ENCODE results near the gene ITM2C.

ITM2C gene

DNA sequence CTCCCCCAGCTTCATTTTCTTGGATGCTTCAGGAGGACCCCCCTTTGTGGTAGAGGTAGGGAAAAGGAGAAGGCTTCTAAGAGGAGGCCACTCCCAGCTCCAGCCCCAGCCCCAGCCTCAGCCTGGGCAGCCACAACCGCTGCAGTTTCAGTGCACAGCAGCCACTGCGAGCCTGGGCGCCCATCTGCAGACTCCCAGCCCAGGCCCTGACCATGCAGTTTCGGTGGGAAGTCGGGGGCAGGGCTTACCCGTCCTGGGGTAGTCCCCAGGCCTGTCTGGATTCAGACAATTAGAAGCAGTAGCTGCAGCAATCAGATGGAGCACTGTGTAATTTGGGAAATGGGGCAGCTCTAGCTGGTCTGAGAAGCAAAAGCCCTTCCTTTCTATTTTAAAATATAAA is 28.6 kb downstream of the ITM2C start:
- no peak for DNase-seq (ENCODE audit: low spot score)

DNA sequence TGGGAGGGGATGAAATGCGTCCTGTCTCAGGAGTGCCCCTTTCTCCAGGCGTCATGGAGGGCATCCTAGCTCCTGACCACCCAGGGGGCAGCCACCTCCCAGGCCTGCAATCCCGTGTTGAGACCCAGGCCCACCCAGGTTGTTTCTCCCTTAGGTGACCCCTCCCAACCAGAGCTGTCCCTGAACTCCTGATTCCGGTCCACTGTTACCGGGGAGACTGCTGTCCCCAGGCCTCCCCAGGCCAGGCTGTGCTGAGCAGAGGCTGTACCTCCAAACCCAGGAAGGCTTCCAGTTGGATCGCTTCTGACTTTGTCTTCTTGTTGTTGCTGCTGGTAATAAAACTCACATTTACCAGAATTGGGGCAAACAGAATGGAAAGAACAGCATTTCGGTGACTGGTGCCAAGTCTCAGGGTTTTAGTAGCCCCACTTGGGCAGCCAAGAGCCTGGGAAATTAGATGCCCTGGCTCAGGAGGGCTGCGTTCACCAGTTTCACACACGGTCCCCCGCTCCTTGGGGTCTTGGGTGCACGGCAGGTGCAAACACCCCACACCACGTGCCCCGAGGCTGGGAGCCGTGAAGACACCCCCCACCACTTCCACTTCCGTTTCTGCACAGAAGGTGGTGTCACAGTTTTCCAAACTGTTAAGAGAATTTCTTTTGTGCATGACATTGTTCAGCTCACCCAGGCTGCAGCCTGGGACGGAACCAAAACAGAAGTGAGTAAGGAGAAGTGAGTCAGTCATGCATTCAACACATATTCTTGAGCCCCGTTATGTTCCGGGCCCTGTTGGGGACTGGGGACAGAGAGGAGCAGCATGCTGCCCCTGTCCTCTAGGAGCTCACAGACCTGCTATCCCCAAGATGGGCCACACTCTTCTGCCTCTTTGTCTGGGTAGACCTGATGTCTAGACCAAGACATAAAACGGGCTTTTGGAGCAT is 29.4 kb downstream of the ITM2C start:
- DNase-seq (ENCODE audit: low spot score): peak; percentile 25

DNA sequence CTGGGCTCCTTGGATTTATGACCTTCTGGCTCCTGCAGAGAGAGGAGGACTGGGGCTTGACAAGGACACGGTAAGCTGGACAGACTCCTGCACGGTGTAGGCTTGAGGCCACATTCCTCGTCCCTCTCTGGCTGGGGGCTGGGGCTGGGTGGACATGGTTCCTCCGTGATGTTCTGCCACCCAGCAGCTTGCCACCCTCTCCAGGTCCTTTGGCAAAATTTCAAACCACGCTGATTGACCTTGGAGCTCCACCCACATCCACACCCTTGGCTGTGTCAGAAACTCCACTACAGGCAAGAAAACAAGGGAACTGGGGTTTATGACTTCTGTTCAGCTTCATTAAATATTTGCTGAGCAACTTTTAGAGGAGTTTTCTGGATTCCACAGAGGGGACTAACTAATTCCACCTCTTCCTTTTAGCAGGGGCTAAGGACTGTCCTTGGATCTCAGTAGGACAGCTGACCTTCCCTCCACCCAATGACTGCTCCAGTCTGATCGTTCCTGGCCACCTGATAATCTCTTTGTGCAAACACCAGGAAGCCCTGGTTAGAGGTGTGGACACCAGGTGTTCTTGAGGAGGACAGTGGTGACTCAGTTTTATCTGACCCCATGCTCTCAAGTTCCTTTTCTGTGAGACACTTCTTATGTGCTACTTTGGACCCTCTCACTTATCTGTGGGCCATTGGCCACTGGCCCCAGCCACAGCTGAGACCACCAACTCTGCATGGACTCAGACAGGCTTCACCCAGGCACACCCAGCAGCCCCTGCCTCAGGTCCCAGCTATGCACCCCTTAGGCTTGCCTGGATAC is 31.0 kb downstream of the ITM2C start:
- peak; percentile 16 for DNase-seq (ENCODE audit: low spot score)

DNA sequence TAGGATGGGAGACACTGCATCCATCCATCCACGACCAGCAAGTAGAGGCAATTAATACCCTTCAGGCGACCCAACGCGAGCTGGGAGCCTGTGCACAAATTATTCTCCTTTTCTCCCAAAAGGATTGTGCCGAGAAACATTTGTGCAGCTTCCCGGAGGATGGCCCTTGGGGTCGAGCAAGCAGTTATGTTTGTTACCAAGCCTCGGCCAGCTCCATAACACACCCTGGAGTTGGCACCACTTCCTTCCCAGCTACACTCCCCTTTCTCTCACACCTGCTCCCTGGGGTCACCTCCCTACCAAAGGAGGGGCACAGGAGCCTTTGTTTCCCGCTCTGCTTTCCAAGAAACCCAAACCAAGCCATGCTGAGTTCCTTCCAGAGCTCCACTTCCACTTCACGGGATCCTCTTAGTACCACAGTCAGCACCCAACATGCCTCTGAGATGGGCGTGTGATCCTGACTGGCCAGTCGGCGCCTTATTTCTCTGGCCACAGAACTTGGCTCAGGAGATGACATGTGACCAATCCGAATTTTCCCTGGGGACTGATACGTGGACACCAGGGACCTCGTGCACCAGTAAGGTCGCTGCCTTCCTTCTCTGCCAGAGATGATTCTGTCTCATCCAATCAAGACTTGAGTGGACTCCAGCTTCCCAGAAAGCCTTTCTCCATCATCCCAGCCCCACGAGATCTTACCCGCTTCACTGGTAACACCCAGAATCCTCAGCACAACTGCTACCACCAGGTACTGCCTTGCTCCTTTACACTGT is 31.8 kb downstream of the ITM2C start:
- peak; percentile 27 for DNase-seq (ENCODE audit: low spot score)

DNA sequence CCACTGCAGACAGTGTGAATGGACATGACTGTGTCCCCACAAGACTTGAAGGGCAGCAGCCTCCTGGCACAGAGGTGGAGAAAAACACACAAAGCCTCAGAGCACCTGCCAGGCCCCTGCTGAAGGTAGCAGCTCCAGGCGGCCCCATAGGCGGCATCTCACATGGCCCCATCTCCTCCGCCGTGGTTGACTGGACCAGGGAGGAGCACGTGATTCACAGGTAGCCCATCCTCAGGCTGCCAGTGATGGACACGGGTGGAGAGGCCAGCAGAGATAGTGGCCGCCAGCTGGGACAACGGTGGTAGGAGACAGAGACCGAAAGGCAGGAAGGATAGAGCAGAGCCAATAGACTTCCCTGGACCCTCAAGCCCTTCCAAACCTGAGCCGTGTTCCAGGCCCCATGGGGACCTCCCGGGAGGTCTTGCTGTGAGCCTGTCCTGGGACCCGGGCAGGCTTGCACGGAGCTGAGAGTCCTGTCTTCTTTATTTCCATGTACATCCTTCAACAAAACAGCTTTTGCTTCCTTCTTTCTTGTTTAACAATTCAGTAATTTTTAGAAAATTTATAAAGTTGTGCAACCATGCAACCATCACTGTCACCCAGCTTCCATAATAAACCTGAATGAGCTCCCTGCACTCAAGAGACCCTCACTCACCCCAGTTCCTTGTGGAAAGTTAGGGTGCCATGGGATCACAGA is 33.4 kb downstream of the ITM2C start:
- peak; percentile 41 for DNase-seq (ENCODE audit: low spot score)

DNA sequence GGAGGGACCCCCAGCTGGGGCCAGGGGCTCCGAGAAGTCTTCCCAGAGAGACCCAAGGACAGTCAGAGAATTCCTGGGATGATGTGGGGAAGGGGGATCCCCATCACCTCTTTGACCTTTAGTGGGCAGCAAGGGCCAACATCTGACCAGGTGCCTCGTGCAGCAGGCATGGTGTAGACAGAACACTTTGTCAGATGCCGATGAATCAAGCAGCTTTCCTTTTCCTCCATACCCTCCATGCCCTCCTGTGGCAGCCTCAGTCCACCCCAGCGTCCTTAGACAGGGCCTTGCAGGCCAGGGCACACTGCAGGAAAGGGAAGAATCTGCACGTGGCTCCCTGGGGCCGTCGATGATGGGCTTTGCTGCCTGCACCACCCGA is 34.0 kb downstream of the ITM2C start:
- peak; percentile 32 for DNase-seq (ENCODE audit: low spot score)

DNA sequence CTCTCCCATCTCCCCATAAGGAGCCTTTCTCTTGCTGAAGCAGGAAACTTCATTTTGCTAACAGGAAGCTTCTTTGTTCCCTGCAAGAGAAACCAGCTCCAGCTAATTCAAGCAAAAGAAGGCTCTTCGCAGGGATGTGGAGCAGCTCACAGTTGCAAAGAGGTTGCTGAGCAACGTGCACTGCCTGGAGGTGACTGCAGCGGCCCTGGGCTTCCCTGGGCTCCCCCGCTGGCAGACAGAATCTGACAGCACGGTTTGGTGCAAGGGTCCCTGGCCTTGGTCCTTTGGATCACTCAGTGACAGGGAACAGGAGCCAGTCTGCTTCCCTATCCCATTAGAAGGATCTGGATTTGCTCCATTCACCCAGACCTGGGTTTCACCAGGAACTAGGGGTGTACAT is 34.5 kb downstream of the ITM2C start:
- peak; percentile 54 for DNase-seq (ENCODE audit: low spot score)

DNA sequence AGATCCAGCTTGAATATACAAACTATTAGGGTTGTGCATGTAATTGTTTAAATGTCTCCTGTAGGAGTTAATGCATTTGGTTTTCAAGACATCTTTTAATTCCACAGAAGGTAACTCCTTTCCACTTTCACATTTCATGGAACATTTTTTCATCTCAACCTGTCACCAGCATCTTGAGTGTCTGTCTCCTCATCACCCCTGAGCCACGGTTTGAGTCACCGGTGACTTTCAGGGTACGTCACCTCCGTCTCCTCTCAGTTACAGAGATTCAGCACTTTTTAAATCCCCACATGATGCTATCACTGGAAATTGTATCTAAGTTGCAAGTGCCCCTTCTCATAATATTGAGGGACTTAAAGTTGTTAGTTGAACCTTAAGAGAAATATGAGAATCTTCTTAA is 35.0 kb downstream of the ITM2C start:
- DNase-seq (ENCODE audit: low spot score): no peak

DNA sequence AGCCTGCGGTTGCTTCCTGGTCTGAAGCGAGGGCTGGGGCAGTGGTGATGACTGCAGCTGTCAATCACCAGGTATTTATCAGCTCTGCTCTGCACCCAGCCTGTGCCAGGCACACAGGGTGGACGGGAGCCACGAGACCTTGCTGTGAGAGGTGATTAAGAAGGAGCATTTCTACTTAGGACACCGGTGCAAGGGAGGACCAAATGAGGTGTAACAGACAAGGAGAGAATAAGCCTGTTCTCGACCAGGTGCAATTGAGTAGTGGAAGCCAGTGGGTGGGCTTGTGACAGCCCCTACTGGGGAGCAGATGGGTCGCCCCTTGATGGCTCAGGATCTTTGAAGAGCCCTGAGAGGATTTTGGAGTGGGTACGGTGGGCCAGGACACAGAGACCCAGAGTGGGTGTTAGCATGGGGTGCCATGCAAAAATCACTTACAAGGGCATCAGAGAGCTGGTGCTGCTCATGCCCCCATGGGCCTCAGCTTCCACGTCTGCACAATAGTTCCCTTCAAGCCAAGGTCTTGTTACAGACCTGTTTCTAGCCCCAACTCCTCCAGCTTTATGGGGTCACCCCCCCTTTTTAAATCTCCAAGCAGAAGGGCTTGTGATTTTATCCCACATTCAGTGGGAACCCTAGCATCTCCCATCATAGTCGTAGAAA is 35.7 kb downstream of the ITM2C start:
- DNase-seq (ENCODE audit: low spot score): peak; percentile 24

DNA sequence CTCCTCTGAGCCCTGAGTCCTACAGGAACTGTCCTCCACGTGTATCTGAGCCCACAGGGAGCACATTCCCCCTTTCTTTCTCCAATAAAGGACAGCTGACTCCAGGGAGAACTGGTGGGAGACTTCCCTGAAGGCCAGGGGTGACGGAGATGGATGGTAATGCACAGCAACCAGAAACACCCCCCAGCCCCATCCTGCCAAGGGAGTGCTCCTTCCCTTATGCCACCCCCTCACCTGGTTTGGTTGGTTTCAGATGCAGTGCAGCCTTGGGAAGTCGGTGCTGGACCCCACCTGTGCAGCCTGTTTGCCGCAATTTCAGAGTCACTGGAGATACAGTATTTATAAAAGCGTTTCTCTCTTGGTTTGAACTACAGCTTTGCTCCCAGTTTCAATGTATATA is 36.3 kb downstream of the ITM2C start:
- DNase-seq (ENCODE audit: low spot score): peak; percentile 13

DNA sequence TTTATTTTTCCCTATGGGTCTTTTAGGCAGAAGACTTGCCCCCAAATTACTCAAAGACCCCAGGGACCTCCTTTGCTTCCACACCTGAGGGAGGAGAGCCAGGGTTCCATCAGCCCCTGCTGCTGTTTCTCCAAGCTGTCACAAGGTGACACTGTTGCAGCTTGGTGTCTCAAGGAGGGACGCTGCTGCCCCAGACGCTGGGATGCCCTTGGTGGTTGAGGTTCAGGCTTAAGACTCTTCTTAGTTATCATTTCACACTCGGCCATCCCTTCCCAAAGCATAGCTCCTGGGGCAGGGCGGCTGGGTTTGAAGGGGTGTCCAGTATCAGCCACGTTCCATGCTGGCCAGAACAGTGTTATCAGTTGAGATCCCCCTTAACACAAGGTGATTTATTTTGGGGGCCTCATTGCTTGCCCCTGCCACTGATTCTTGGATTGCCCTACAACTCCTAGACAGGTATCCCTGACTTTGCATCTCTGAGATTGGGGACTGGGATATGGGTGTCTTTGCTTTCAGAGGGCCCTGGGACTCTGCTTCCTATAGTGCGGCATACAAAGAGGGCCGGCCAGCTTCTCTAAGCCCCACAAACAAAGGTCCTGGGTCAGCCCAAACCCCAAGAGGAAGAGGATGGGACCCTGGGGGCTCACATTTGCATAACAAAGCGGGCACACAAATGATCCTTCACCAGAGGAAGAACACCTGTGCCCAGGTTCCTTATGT is 37.6 kb downstream of the ITM2C start:
- peak; percentile 60 for DNase-seq (ENCODE audit: low spot score)

DNA sequence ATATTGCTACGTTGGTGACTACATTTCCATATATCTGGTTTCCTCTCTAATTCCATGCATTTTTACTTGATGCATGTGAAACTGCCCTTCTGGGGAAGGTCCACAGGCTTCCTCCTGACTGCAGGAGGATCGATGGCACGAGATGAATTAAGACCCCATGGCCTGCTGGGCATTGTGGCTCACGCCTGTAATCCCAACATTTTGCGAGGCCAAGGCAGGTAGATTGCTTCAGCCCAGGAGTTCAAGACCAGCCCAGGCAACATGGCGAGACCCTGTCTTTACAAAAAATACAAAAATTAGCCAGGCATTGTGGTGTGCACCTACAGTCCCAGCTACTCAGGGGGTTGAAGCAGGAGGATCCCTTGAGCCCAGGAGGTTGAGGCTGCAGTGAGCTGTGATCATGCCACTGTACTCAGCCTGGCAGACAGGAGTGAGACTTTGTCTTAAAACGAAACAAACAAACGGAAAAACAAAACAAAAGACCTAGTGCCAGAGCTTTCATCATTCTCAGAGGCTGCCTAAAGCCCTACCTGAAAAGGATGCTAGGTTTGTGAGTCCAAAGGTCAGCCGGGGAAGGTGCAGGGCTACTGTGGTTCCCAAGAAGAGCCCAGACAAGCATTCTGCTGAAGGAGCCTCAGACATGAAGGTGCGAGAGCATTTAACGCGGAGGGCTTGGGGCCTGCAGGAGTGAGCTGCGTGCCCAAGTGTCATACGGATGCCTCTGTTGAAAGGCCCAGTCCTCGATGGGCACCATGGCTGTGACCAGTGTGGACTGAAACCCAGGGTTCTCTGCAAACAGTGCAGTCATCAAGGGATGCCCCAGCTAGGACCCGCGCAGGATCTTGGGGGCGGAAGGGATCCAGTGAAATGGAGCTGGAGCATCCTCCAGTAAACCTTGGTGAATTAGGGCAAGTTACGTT is 38.7 kb downstream of the ITM2C start:
- DNase-seq (ENCODE audit: low spot score): peak; percentile 29

DNA sequence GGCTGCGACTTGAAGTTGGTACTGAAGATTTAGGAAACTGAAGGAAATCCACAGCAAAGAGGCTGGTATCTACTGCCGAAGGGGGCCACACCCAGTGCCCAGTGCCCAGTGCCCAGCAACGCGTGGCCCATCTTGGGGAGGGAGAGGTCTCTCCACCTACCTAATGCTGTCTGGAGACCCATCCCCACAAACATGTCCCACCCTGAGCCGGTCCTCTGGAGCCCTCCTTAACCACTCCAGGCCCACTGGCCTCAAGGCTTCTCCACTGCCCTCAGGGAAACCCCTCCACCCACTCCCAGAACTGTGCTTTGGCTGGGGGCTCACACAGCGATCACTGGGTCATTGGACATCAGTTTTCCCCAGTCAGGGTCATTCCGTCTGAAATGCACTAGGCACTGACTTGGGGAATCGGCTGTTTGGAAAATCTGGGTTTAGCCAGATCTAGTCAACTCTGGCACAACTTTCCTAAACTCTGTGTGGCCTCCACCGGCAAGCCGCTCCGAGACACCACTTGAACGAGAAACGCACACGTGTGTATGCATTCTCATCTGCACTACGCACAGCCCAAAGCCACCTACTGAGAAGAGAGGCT is 40.2 kb downstream of the ITM2C start:
- peak; percentile 31 for DNase-seq (ENCODE audit: low spot score)

DNA sequence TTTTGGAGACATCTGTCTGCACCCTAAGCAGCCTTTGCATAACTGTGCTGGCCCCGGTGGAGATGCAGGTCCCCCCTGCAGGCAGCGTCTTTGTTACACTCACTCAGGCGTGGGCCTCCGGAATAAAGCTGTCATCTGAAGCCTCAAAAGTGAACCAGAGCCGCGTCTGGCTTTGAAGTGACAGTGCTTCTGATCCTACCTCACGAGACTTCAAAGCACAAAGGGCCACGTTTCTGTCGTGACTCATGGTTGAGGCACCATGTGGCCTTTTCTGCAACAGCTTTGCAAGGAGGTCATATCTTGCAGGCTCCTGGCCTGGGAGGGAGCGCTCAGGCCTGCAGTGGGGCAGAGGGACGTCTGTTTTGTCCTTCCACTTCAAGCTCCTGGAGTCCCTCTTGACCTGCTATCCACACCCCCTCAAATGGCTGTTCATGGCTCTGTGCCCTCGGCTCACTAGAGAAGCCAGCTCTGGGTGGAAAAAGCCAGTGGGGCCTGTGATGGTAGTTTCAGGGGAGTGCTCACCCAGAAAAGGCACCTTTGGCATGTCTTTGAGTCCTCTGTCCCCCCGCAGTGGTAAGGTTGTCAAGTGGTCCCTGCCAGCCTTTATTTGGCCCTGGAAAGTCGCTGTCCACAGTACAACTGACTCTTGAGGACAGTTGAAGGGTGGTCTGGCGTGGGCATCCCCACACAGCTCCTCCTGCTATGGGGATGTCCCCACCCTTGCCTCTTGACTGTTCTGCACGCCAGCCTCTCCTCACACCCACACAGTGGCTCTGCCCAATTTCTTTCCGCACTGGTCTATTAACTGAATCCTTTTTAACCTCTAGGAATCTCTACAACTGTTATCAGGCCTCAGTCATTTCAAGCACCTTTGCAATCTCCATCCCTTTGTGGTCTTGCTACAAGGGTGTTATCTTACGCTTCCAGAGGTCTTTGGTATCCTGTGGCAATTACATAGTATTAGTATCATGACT is 41.0 kb downstream of the ITM2C start:
- peak; percentile 52 for DNase-seq (ENCODE audit: low spot score)

DNA sequence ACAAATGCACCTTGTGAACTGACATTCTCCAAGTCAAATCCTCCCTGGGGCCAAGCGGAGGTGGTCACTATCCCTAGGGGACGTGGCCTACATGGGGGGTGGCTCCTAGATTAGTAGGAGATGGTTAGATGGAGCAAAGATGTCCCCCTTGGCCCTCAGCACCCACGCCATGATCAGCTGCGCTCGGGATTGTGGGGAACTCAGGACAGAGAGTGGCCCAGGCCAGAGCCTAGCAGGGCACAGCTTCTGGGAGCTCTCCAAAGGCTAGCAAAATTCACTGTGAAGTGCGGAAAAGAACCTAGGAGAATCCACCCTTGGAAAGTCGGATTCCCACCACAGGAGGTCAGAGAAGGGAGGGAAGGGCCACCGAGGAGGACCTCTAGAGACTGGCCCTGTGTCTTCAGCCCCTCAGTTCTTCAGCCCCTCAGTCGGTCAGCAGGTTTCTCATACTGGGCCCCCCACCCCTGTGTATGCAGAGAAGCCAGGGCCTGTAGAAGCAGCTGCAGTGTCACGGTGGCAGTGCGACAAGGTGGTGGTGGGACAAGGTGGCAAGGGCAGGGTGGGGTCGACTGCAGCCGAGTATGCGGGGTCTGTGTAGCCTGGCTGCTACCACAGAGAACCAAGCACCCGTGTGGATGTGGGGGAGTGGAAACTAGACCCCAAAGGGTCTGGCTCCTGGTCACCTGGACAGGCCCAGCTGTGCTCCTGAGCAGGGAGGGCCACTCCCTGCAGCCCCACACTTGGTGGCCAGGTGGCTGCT is 41.9 kb downstream of the ITM2C start:
- DNase-seq (ENCODE audit: low spot score): peak; percentile 32

DNA sequence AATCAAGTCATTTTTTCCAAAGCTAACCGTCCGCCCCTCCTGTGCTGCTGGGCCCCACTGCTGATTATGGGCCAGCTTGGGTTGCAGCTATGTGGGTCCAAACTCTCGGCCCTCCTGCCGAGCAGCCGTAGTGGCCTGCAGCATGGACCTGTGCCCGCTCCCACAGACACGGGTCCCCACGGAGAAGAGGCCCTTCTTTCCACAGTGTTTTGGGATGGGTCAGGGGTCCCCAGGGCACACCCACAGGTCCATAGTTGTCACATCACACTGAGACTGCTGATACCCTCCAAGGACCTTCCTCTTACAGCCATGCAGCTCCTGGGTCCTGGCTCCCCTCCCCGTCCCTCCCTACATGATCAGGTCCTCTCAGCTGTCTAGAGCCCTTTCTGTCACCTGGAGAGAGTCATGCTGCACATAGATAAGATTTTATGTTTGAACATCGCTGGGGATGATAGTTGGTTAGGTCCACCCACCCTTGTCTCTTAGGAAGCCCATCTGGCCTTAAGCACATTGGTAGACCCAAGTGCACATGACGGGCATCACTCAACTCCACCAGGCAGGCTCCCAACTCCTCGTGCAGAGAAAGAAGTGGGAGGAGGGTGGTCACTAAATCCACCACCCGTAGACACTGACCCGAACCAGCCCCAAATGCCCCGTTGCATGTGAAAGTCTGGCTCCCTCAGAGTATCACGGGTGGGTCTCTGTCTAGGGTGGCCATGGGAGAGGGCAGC is 42.8 kb downstream of the ITM2C start:
- DNase-seq (ENCODE audit: low spot score): no peak

Data from ecto neural progenitor cell (in vitro differentiated cells).